Fibroblast of mammary gland (primary cell): Measurements from ENCODE around the gene KDM1A.

ENCODE experiments used
- DNase-seq: peaks from one replicate; pipeline ENCODE4 v3.0.0-alpha.2; 2010; ENCODE audit warnings: low read depth
- H3K4me3 ChIP-seq: 2 replicates; pipeline ENCODE4 v1.5.1; 2011; ENCODE audit warnings: low read depth, mild to moderate bottlenecking, low read length, moderate library complexity; ENCODE audit not compliant: control insufficient read depth
- CTCF ChIP-seq: conservative IDR thresholded peaks from 2 replicates; pipeline ENCODE4 v1.5.1; 2011; ENCODE audit warnings: low read depth, low read length, inconsistent platforms; ENCODE audit not compliant: control insufficient read depth, insufficient read depth

KDM1A gene

GRCh38 chr1:23122796-23123195, 103.5 kb downstream of the KDM1A start:
- H3K4me3 ChIP-seq: no peak overlapping the region
- no peak for DNase-seq
- TF ChIP-seq CTCF: no peak

GRCh38 chr1:23123528-23123927, 104.3 kb downstream of the KDM1A start:
- TF ChIP-seq CTCF: no peak
- H3K4me3 ChIP-seq: no peak overlapping the region
- DNase-seq: no peak

GRCh38 chr1:23124259-23125026, 105.2 kb downstream of the KDM1A start:
- H3K4me3 ChIP-seq: no peak overlapping the region
- no peak for DNase-seq
- no peak for TF ChIP-seq CTCF

GRCh38 chr1:23125489-23125888, 106.2 kb downstream of the KDM1A start:
- DNase-seq: no peak
- no peak for TF ChIP-seq CTCF
- no peak overlapping the region for H3K4me3 ChIP-seq

- H3K4me3 ChIP-seq: no peak overlapping the region
- no peak for TF ChIP-seq CTCF
- no peak for DNase-seq
Measured at GRCh38 chr1:23126200-23126599, 106.9 kb downstream of the KDM1A start.

- no peak overlapping the region for H3K4me3 ChIP-seq
- DNase-seq: peak; percentile 50
- TF ChIP-seq CTCF: no peak
Measured at GRCh38 chr1:23126801-23127200, 107.5 kb downstream of the KDM1A start.
